H9 (cell line): ENCODE data around the gene FSTL1. TPM values are rescaled to one million over a fixed set of nuclear protein-coding genes. Genes with fewer than 3 reads are reported as not detected.

Experiments
- DNase-seq: peaks from one replicate; pipeline ENCODE4 v3.0.0-alpha.2; 2017
- H2AFZ ChIP-seq: one replicate; pipeline ENCODE4 v1.6.1; 2013; ENCODE audit warnings: mild to moderate bottlenecking, low read length, control low read depth, moderate library complexity
- H2AK5ac ChIP-seq: 2 replicates; pipeline ENCODE4 v1.6.1; 2013; ENCODE audit warnings: low read length, control low read depth, mixed read lengths; ENCODE audit not compliant: insufficient read length
- H2BK120ac ChIP-seq: one replicate; pipeline ENCODE4 v1.6.1; 2013; ENCODE audit warnings: low read depth, mild to moderate bottlenecking, low read length, control low read depth, inconsistent platforms; ENCODE audit not compliant: poor library complexity, severe bottlenecking
- H2BK12ac ChIP-seq: 2 replicates; pipeline ENCODE4 v1.6.1; 2013; ENCODE audit warnings: low read length, control low read depth, mixed read lengths, low read depth; ENCODE audit not compliant: insufficient read length
- H2BK15ac ChIP-seq: 2 replicates; pipeline ENCODE4 v1.6.1; 2013; ENCODE audit warnings: low read depth, low read length, control low read depth
- H2BK20ac ChIP-seq: one replicate; pipeline ENCODE4 v1.6.1; 2013; ENCODE audit warnings: low read depth, mild to moderate bottlenecking, low read length, control low read depth, inconsistent platforms; ENCODE audit not compliant: poor library complexity, severe bottlenecking
- H2BK5ac ChIP-seq: 2 replicates; pipeline ENCODE4 v1.6.1; 2013; ENCODE audit warnings: low read length, control low read depth, mixed read lengths; ENCODE audit not compliant: insufficient read length
- H3K14ac ChIP-seq: 2 replicates; pipeline ENCODE4 v1.6.1; 2013; ENCODE audit warnings: low read length, control low read depth; ENCODE audit not compliant: insufficient read depth
- H3K18ac ChIP-seq: 2 replicates; pipeline ENCODE4 v1.6.1; 2013; ENCODE audit warnings: low read depth, mild to moderate bottlenecking, mixed read lengths, low read length, control low read depth; ENCODE audit not compliant: insufficient read length
- H3K23ac ChIP-seq: 2 replicates; pipeline ENCODE4 v1.6.1; 2013; ENCODE audit warnings: low read length, control low read depth, mixed read lengths, low read depth; ENCODE audit not compliant: insufficient read length
- H3K23me2 ChIP-seq: 2 replicates; pipeline ENCODE4 v1.6.1; 2013; ENCODE audit warnings: low read depth, mild to moderate bottlenecking, mixed read lengths, low read length, control low read depth; ENCODE audit not compliant: insufficient read length, poor library complexity, severe bottlenecking
- H3K27ac ChIP-seq: 2 replicates; pipeline ENCODE4 v1.5.1; 2013; ENCODE audit warnings: low read length, control low read depth, mixed read lengths, low read depth; ENCODE audit not compliant: insufficient read length
- H3K27me3 ChIP-seq: 2 replicates; pipeline ENCODE4 v1.6.1; 2013; ENCODE audit warnings: low read length, control low read depth, inconsistent platforms; ENCODE audit not compliant: insufficient read depth
- H3K4ac ChIP-seq: 2 replicates; pipeline ENCODE4 v1.6.1; 2013; ENCODE audit warnings: low read depth, mild to moderate bottlenecking, control low read depth, inconsistent platforms, low read length, moderate library complexity
- H3K4me1 ChIP-seq: 2 replicates; pipeline ENCODE4 v1.6.1; 2013; ENCODE audit warnings: low read length, control low read depth, inconsistent platforms; ENCODE audit not compliant: insufficient read depth
- H3K4me2 ChIP-seq: 2 replicates; pipeline ENCODE4 v1.6.1; 2013; ENCODE audit warnings: low read length, control low read depth, mixed read lengths; ENCODE audit not compliant: insufficient read length, insufficient read depth
- H3K56ac ChIP-seq: 2 replicates; pipeline ENCODE4 v1.6.1; 2013; ENCODE audit warnings: low read depth, mild to moderate bottlenecking, mixed read lengths, low read length, control low read depth; ENCODE audit not compliant: insufficient read length
- H3K79me1 ChIP-seq: 2 replicates; pipeline ENCODE4 v1.6.1; 2013; ENCODE audit warnings: low read depth, mild to moderate bottlenecking, moderate library complexity, low read length, control low read depth, inconsistent platforms; ENCODE audit not compliant: insufficient read depth, poor library complexity, severe bottlenecking
- H3K79me2 ChIP-seq: 2 replicates; pipeline ENCODE4 v1.6.1; 2013; ENCODE audit warnings: low read length, control low read depth, inconsistent platforms; ENCODE audit not compliant: insufficient read depth
- H3K9ac ChIP-seq: 2 replicates; pipeline ENCODE4 v1.6.1; 2013; ENCODE audit warnings: low read length, control low read depth, mixed read lengths; ENCODE audit not compliant: insufficient read length; ENCODE audit errors: extremely low read depth
- H3K9me3 ChIP-seq: one replicate; pipeline ENCODE4 v1.6.1; 2013; ENCODE audit warnings: low read depth, low read length, inconsistent platforms; ENCODE audit not compliant: control insufficient read depth
- H3T11ph ChIP-seq: one replicate; pipeline ENCODE4 v1.6.1; 2013; ENCODE audit warnings: mild to moderate bottlenecking, low read length, control low read depth, inconsistent platforms
- H4K20me1 ChIP-seq: one replicate; pipeline ENCODE4 v1.6.1; 2013; ENCODE audit not compliant: control insufficient read depth, insufficient read length, insufficient read depth
- H4K5ac ChIP-seq: 2 replicates; pipeline ENCODE4 v1.6.1; 2013; ENCODE audit warnings: low read depth, mild to moderate bottlenecking, mixed read lengths, low read length, control low read depth; ENCODE audit not compliant: insufficient read length
- H4K8ac ChIP-seq: replicated peaks from 2 replicates; pipeline ENCODE4 v1.6.1; 2013; ENCODE audit warnings: low read length, control low read depth, mixed read lengths, low read depth; ENCODE audit not compliant: insufficient read length
- H4K91ac ChIP-seq: 2 replicates; pipeline ENCODE4 v1.6.1; 2013; ENCODE audit warnings: low read depth, mild to moderate bottlenecking, moderate library complexity, mixed read lengths, low read length, control low read depth; ENCODE audit not compliant: insufficient read length
- H3K27ac Mint-ChIP-seq, 3 experiments: 2 replicates in 2 of 3; 3 replicates in 1 of 3; pipeline ENCODE4 v1.8.0; 2020 to 2021; ENCODE audit warnings: mixed read lengths in 3 of 3, mild to moderate bottlenecking in 1 of 3, moderate library complexity in 1 of 3
- H3K27me3 Mint-ChIP-seq: 2 replicates; pipeline ENCODE4 v1.8.0; 2021; ENCODE audit warnings: low read depth, mild to moderate bottlenecking, moderate library complexity, mixed read lengths
- H3K36me3 Mint-ChIP-seq, 3 experiments: 2 replicates in 2 of 3; 3 replicates in 1 of 3; pipeline ENCODE4 v1.8.0; 2020 to 2021; ENCODE audit warnings: low read depth in 3 of 3, mixed read lengths in 3 of 3; ENCODE audit not compliant: insufficient read depth in 1 of 3
- H3K4me1 Mint-ChIP-seq, 2 experiments: 2 replicates each; pipeline ENCODE4 v1.8.0; 2020; ENCODE audit warnings: mixed read lengths in 2 of 2
- H3K4me3 Mint-ChIP-seq, 2 experiments: 2 replicates in 1 of 2; 3 replicates in 1 of 2; pipeline ENCODE4 v1.8.0; 2020 to 2021; ENCODE audit warnings: mild to moderate bottlenecking in 2 of 2, mixed read lengths in 2 of 2, moderate library complexity in 1 of 2
- H3K9me3 Mint-ChIP-seq, 2 experiments: 2 replicates in 1 of 2; 3 replicates in 1 of 2; pipeline ENCODE4 v1.8.0; 2020; ENCODE audit warnings: mild to moderate bottlenecking in 2 of 2, mixed read lengths in 2 of 2, moderate library complexity in 1 of 2
- WGBS: extraction: QIAGEN DNeasy Blood & Tissue Kit; methylation state at CpG from one replicate; pipeline ENCODE4 v1.1.7; 2013; ENCODE audit warnings: missing lambda C conversion rate, low lambda C conversion rate, mixed read lengths; ENCODE audit not compliant: insufficient read length; ENCODE audit errors: extremely low coverage; 5-methylcytosine and 5-hydroxymethylcytosine counted together
- total RNA-seq: library from RNA; stranded (reverse); gene quantifications from 2 replicates; pipeline ENCODE4 v1.2.1, GENCODE V29; 2021
- TF ChIP-seq, protein P1 (sequence below): fragments of 200-600 bp; sonication (generic); conservative IDR thresholded peaks from 3 replicates; pipeline ENCODE4 v1.8.0; 2021; ENCODE audit warnings: antibody characterized with exemption, mild to moderate bottlenecking

Gene FSTL1
- total RNA-seq, 1 experiment from 2014 or later: 326 TPM

DNA sequence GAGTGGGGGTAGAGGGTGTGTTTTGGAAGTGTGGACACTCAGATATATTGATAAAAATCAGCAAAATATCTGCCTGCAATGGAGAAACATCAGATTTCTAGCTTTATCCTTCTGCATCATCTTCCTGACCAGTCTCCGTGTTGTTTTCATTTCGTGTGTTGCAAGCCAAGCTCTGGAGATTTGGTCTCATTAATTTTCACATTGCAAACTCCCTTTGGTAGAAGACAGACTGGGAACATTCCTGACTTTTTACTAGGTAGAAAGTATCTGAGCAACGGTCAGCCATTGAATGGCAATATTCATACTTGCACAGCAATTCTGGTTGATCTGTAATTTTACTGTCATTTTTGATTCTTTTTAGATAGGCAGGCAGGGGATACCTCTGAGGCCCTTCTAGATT is 30.4 kb downstream of the FSTL1 start:
- no peak overlapping the region for H2BK120ac ChIP-seq
- no peak overlapping the region for H2AFZ ChIP-seq
- H4K91ac ChIP-seq: no peak overlapping the region
- H3K79me1 ChIP-seq: no peaks in the 10 kb centered on the region
- H3K9ac ChIP-seq: no peak overlapping the region
- no peaks in the 10 kb centered on the region; the same call in 1 of the 2 replicates for H3K79me2 ChIP-seq
- H3K9me3 ChIP-seq: no peaks in the 10 kb centered on the region
- H3K23me2 ChIP-seq: no peaks in the 10 kb centered on the region
- no peak overlapping the region for H3K27ac Mint-ChIP-seq
- H2BK12ac ChIP-seq: no peak overlapping the region
- no peaks in the 10 kb centered on the region for H3K27me3 Mint-ChIP-seq
- H3K27ac ChIP-seq: no peak overlapping the region
- H3K4ac ChIP-seq: no peak overlapping the region
- peaks cover 37 to 42% of the 10 kb centered on the region in 2 experiments for H3K4me1 Mint-ChIP-seq
- no peaks in the 10 kb centered on the region for H3K27me3 ChIP-seq
- H3K4me3 Mint-ChIP-seq: no peak overlapping the region
- WGBS: no CpG with 5 or more reads among the region's 3 CpGs
- H3K4me2 ChIP-seq: no peak overlapping the region
- no peak overlapping the region for H3K14ac ChIP-seq
- TF ChIP-seq, protein P1, sequence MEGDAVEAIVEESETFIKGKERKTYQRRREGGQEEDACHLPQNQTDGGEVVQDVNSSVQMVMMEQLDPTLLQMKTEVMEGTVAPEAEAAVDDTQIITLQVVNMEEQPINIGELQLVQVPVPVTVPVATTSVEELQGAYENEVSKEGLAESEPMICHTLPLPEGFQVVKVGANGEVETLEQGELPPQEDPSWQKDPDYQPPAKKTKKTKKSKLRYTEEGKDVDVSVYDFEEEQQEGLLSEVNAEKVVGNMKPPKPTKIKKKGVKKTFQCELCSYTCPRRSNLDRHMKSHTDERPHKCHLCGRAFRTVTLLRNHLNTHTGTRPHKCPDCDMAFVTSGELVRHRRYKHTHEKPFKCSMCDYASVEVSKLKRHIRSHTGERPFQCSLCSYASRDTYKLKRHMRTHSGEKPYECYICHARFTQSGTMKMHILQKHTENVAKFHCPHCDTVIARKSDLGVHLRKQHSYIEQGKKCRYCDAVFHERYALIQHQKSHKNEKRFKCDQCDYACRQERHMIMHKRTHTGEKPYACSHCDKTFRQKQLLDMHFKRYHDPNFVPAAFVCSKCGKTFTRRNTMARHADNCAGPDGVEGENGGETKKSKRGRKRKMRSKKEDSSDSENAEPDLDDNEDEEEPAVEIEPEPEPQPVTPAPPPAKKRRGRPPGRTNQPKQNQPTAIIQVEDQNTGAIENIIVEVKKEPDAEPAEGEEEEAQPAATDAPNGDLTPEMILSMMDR: no peak
- no peak overlapping the region for H4K5ac ChIP-seq
- no peak overlapping the region for H3K56ac ChIP-seq
- no peak overlapping the region for H3K18ac ChIP-seq
- H2BK20ac ChIP-seq: no peak overlapping the region
- DNase-seq: no peak
- no peak overlapping the region for H2AK5ac ChIP-seq
- no peaks in the 10 kb centered on the region for H4K20me1 ChIP-seq
- no peak overlapping the region for H4K8ac ChIP-seq
- H3K4me1 ChIP-seq: peaks cover 6% of the 10 kb centered on the region; the same call in 1 of the 2 replicates
- no peak overlapping the region for H3T11ph ChIP-seq
- H3K23ac ChIP-seq: no peak overlapping the region
- peaks cover 9 to 17% (median 16%) of the 10 kb centered on the region in 3 experiments for H3K36me3 Mint-ChIP-seq
- H3K9me3 Mint-ChIP-seq: peaks cover 0 to 5% of the 10 kb centered on the region in 2 experiments; a peak in 3 of 5 replicates
- H2BK15ac ChIP-seq: no peak overlapping the region
- no peak overlapping the region for H2BK5ac ChIP-seq
